H1 (cell line): ENCODE measurements around the gene NPTN. TPM values are rescaled to one million over a fixed set of nuclear protein-coding genes. Genes with fewer than 3 reads are reported as not detected.

ENCODE experiments used
- CTCF ChIA-PET: fragments of 300-600 bp; sonication (Branson Sonifier 250); formaldehyde crosslinking; loops from one replicate; lab custom pipeline; 2021; ENCODE audit not compliant: partially characterized antibody; lab: Charles Lee
- POLR2A ChIA-PET: fragments of 300-600 bp; sonication (Branson Sonifier 250); formaldehyde crosslinking; loops from one replicate; lab custom pipeline; 2021; ENCODE audit warnings: inconsistent platforms; ENCODE audit not compliant: partially characterized antibody; lab: Charles Lee
- DNase-seq, 2 experiments: peaks; one replicate each; pipeline versions ENCODE4 v3.0.0 to v3.0.0-alpha.2; 2010 to 2022; ENCODE audit warnings: low spot score in 2 of 2, low read depth in 1 of 2, mixed read lengths in 1 of 2
- FAIRE-seq: peaks from 2 replicates; lab custom pipeline; 2011; peaks lifted over from hg19 to GRCh38; lab: Jason Lieb, UNC
- H2AFZ ChIP-seq: 2 replicates; pipeline ENCODE4 v1.8.1; 2012; ENCODE audit warnings: low read length, inconsistent platforms
- H2AK5ac ChIP-seq: 2 replicates; pipeline ENCODE4 v1.6.1; 2013; ENCODE audit warnings: low read depth, low read length
- H2BK120ac ChIP-seq: replicated peaks from 2 replicates; pipeline ENCODE3; 2013; ENCODE audit warnings: low read depth, low read length, inconsistent platforms
- H2BK12ac ChIP-seq: 2 replicates; pipeline ENCODE4 v1.6.1; 2013; ENCODE audit warnings: low read depth, low read length
- H2BK15ac ChIP-seq: 2 replicates; pipeline ENCODE4 v1.6.1; 2013; ENCODE audit warnings: low read length
- H2BK20ac ChIP-seq: 2 replicates; pipeline ENCODE4 v1.6.1; 2013; ENCODE audit warnings: low read length
- H2BK5ac ChIP-seq: 2 replicates; pipeline ENCODE4 v1.6.1; 2013; ENCODE audit warnings: low read depth, low read length
- H3K14ac ChIP-seq: 2 replicates; pipeline ENCODE4 v1.6.1; 2013; ENCODE audit warnings: inconsistent platforms; ENCODE audit not compliant: insufficient read length
- H3K18ac ChIP-seq: 2 replicates; pipeline ENCODE4 v1.6.1; 2013; ENCODE audit warnings: low read length; ENCODE audit errors: extremely low read depth
- H3K23ac ChIP-seq: 2 replicates; pipeline ENCODE4 v1.6.1; 2013; ENCODE audit warnings: inconsistent platforms; ENCODE audit not compliant: insufficient read length
- H3K23me2 ChIP-seq: 2 replicates; pipeline ENCODE4 v1.6.1; 2013; ENCODE audit warnings: low read depth, low read length
- H3K27ac ChIP-seq: 2 replicates; pipeline ENCODE4 v1.6.1; 2011; ENCODE audit warnings: low read depth, low read length, inconsistent platforms
- H3K27me3 ChIP-seq, 4 experiments: replicated peaks in 1 of 4; 1 replicate in 1 of 4; 2 replicates in 3 of 4; pipeline versions ENCODE4 v1.6.1 to v1.8.1; 2011 to 2013; ENCODE audit warnings: low read length in 3 of 4, mild to moderate bottlenecking in 3 of 4, inconsistent platforms in 2 of 4, mixed read lengths in 2 of 4, moderate library complexity in 1 of 4; ENCODE audit not compliant: control insufficient read depth in 3 of 4, insufficient read depth in 3 of 4; ENCODE audit errors: extremely low read depth in 1 of 4
- H3K36me3 ChIP-seq, 4 experiments: 2 replicates each; pipeline versions ENCODE4 v1.6.1 to v1.8.1; 2011 to 2013; ENCODE audit warnings: mild to moderate bottlenecking in 4 of 4, low read length in 3 of 4, moderate library complexity in 2 of 4, control low read depth in 1 of 4, inconsistent platforms in 1 of 4; ENCODE audit not compliant: insufficient read depth in 4 of 4, control insufficient read depth in 2 of 4
- H3K4ac ChIP-seq: replicated peaks from 2 replicates; pipeline ENCODE3; 2013; ENCODE audit warnings: low read length, low read depth, mixed read lengths, inconsistent platforms; ENCODE audit not compliant: insufficient read length
- H3K4me1 ChIP-seq, 4 experiments: replicated peaks in 1 of 4; 1 replicate in 1 of 4; 2 replicates in 3 of 4; pipeline versions ENCODE4 v1.6.1 to v1.8.1; 2011 to 2013; ENCODE audit warnings: low read length in 3 of 4, inconsistent platforms in 2 of 4, mixed read lengths in 1 of 4; ENCODE audit not compliant: insufficient read depth in 4 of 4, control insufficient read depth in 3 of 4
- H3K4me2 ChIP-seq, 2 experiments: 2 replicates each; pipeline versions ENCODE4 v1.6.1 to v1.8.1; 2011 to 2013; ENCODE audit warnings: low read depth in 2 of 2, low read length in 2 of 2, control low read depth in 1 of 2, inconsistent platforms in 1 of 2, mild to moderate bottlenecking in 1 of 2; ENCODE audit not compliant: insufficient read depth in 1 of 2
- H3K4me3 ChIP-seq, 4 experiments: fragments of 200-600, 300-600 bp in 1 of 4; sonication (generic), shearing (Covaris generic), sonication (Bioruptor Twin) in 1 of 4; 2 replicates each; pipeline versions ENCODE4 v1.5.1 to v1.8.1; 2011 to 2016; ENCODE audit warnings: low read length in 4 of 4, low read depth in 3 of 4, control low read depth in 2 of 4, inconsistent platforms in 2 of 4, mild to moderate bottlenecking in 2 of 4, mixed read lengths in 1 of 4, moderate library complexity in 1 of 4; ENCODE audit not compliant: insufficient read depth in 2 of 4; ENCODE audit errors: extremely low read depth in 1 of 4
- H3K56ac ChIP-seq: replicated peaks from 2 replicates; pipeline ENCODE3; 2013; ENCODE audit warnings: low read depth, mild to moderate bottlenecking, mixed read lengths, low read length, inconsistent platforms; ENCODE audit not compliant: insufficient read length
- H3K79me1 ChIP-seq: 2 replicates; pipeline ENCODE4 v1.6.1; 2013; ENCODE audit warnings: low read depth, low read length, control low read depth
- H3K79me2 ChIP-seq, 2 experiments: 2 replicates each; pipeline versions ENCODE4 v1.6.1 to v1.8.1; 2012 to 2013; ENCODE audit warnings: low read length in 2 of 2, mild to moderate bottlenecking in 2 of 2, inconsistent platforms in 1 of 2; ENCODE audit not compliant: insufficient read depth in 2 of 2, control insufficient read depth in 1 of 2
- H3K9ac ChIP-seq, 4 experiments: replicated peaks in 1 of 4; 1 replicate in 1 of 4; 2 replicates in 3 of 4; pipeline versions ENCODE4 v1.6.1 to v1.8.1; 2011 to 2013; ENCODE audit warnings: low read depth in 3 of 4, low read length in 3 of 4, control low read depth in 2 of 4, mild to moderate bottlenecking in 2 of 4, moderate library complexity in 2 of 4, inconsistent platforms in 1 of 4; ENCODE audit errors: extremely low read depth in 1 of 4
- H3K9me3 ChIP-seq, 2 experiments: 2 replicates each; pipeline versions ENCODE4 v1.6.1 to v1.8.1; 2012 to 2013; ENCODE audit warnings: mild to moderate bottlenecking in 2 of 2, moderate library complexity in 2 of 2, control low read depth in 1 of 2, inconsistent platforms in 1 of 2, low read depth in 1 of 2, low read length in 1 of 2, mixed read lengths in 1 of 2; ENCODE audit not compliant: insufficient read depth in 2 of 2
- H4K20me1 ChIP-seq, 2 experiments: replicated peaks in 1 of 2; 2 replicates each; pipeline versions ENCODE3 to v1.8.1; 2011 to 2013; ENCODE audit warnings: inconsistent platforms in 2 of 2, low read length in 2 of 2, mild to moderate bottlenecking in 1 of 2; ENCODE audit not compliant: insufficient read depth in 2 of 2, control insufficient read depth in 1 of 2
- H4K5ac ChIP-seq: 2 replicates; pipeline ENCODE4 v1.6.1; 2013; ENCODE audit warnings: low read length, low read depth, mixed read lengths, inconsistent platforms; ENCODE audit not compliant: insufficient read length
- H4K8ac ChIP-seq: 2 replicates; pipeline ENCODE4 v1.8.0; 2013; ENCODE audit warnings: mild to moderate bottlenecking, moderate library complexity, low read length, inconsistent platforms; ENCODE audit not compliant: insufficient read depth; ENCODE audit errors: extremely low read depth
- H4K91ac ChIP-seq: replicated peaks from 2 replicates; pipeline ENCODE3; 2013; ENCODE audit warnings: low read length, mixed read lengths, inconsistent platforms; ENCODE audit not compliant: insufficient read length
- CHD2 ChIP-seq: IDR thresholded peaks from 2 replicates; pipeline ENCODE4 v1.6.1; 2012; ENCODE audit warnings: low read length, improper control_type of control experiment
- HDAC6 ChIP-seq: IDR thresholded peaks from one replicate; pipeline ENCODE4 v1.7.1; 2012; ENCODE audit warnings: low read depth, mild to moderate bottlenecking, inconsistent platforms, low read length, moderate library complexity
- TAF7 ChIP-seq: optimal IDR thresholded peaks from 2 replicates; pipeline ENCODE3; 2011; ENCODE audit warnings: low read depth, mild to moderate bottlenecking, inconsistent platforms, low read length, moderate library complexity, borderline replicate concordance
- WGBS, 2 experiments: shearing (Covaris generic) in 1 of 2; methylation state at CpG; one replicate each; pipeline versions ENCODE4 v1.1.6 to v1.1.7; 2013 to 2015; ENCODE audit warnings: low lambda C conversion rate in 2 of 2, mixed read lengths in 2 of 2, inconsistent platforms in 1 of 2, low coverage in 1 of 2, missing lambda C conversion rate in 1 of 2; ENCODE audit not compliant: insufficient replicate concordance in 2 of 2, insufficient coverage in 1 of 2, insufficient read length in 1 of 2; ENCODE audit errors: extremely low coverage in 1 of 2, missing lambda C conversion rate in 1 of 2; 5-methylcytosine and 5-hydroxymethylcytosine counted together
- polyA plus RNA-seq, 7 experiments: library from polyadenylated mRNA; depleted of rRNA in 3 of 7; stranded (reverse) in 5 of 7; unstranded in 2 of 7; fragments of >200 nt in 5 of 7; fragments of 200-250 nt in 2 of 7; gene quantifications; 1 replicate in 5 of 7; 2 replicates in 1 of 7; 4 replicates in 1 of 7; pipeline versions ENCODE4 v1.2.1 to v1.2.3, GENCODE V29; 2011 to 2013; ENCODE audit warnings: missing spikeins in 2 of 7, mixed read lengths in 2 of 7
- total RNA-seq: library from RNA; stranded (reverse); fragmentation: NEBNext Ultra II Directional; extraction: Animal tissue kit (Norgen Biotek cat#: 25700); gene quantifications from 2 replicates; pipeline ENCODE4 v1.2.1, GENCODE V29; 2021
- TF ChIP-seq, protein P1 (sequence below): IDR thresholded peaks from 2 replicates; pipeline ENCODE4 v1.6.1; 2012; ENCODE audit warnings: low read length, inconsistent platforms
- TF ChIP-seq, protein P2 (sequence below): IDR thresholded peaks from 2 replicates; pipeline ENCODE4 v1.6.1; 2012; ENCODE audit warnings: inconsistent platforms

Gene NPTN
- total and polyA plus RNA-seq, 2 of the 8 experiments (the other 6 are each of a cell fraction or from before 2014, with no cell fraction given) = 67.0 to 113 TPM

DNA sequence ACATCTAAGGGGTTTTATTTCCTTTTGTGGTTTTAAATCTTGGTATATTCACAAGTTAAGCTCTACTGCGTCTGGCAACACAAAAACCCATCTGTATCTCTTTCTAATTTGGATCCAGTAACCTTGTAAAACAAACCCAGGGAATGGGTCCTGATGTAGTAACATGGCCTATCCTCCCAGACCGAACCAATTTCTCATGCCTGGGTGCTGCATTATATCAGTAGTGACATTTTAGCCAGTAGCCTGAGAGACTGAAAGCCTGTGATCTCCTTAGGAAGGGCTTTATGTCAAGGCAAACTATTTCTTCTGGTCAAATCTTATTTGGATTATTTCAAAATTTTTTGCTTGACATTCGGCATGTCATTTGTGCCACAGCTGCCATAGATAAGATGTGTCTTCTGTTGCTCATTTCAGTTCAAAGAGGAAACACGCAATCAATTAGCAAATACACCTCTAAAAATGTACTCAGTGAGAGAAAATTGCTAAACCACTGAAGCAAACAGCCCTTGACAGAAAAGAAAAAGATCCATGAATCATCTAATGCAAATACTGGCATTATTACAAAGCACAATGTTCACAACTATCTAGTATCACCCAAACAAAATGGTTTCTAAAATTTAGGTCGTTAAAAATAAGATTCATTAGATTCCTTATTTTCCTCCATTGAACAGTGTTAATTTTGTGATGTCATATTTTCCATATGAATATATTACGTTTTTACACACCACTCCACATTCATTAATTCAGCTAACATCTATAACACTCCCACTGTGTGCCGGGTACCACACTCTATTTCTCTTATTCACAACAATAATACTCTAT, 4.0 kb downstream of the NPTN start:
- DNase-seq (no peak), FAIRE-seq (no peak)
- Histone ChIP-seq H4K20me1 (peaks cover 8 to 9% of the 10 kb centered on the region in 2 experiments), H3K79me1 (no peaks in the 10 kb centered on the region), H2AK5ac (no peak overlapping the region), H3K79me2 (peaks cover 20 to 86% of the 10 kb centered on the region in 2 experiments), H4K5ac (no peak overlapping the region), H2AFZ (no peak overlapping the region), H3K27ac (no peak overlapping the region), H3K4me3 (no peak overlapping the region), H4K91ac (no peak overlapping the region), H3K14ac (no peak overlapping the region), H2BK12ac (no peak overlapping the region), H3K9me3 (no peaks in the 10 kb centered on the region), H3K27me3 (no peaks in the 10 kb centered on the region), H3K23me2 (peaks cover 8% of the 10 kb centered on the region; the same call in 1 of the 2 replicates), H3K56ac (no peak overlapping the region), H4K8ac (no peak overlapping the region), H2BK120ac (no peak overlapping the region), H2BK5ac (no peak overlapping the region), H2BK20ac (no peak overlapping the region), H3K23ac (no peak overlapping the region), H3K4me1 (peaks cover 0 to 16% (median 7%) of the 10 kb centered on the region in 4 experiments; a peak in 4 of 7 replicates), H3K4ac (no peak overlapping the region)
- ChIA-PET POLR2A (interaction anchor here (8.5 kb wide), 1 partner anchor 10 kb away, joined by 115 read pairs; no protein-coding TSS in a partner anchor), CTCF (interaction anchor here (0.7 to 19.3 kb wide), 3 partner anchors 10 to 1666 kb away, joined by 3 to 448 read pairs (median 119); no protein-coding TSS in a partner anchor)
- TF ChIP-seq, protein P1, sequence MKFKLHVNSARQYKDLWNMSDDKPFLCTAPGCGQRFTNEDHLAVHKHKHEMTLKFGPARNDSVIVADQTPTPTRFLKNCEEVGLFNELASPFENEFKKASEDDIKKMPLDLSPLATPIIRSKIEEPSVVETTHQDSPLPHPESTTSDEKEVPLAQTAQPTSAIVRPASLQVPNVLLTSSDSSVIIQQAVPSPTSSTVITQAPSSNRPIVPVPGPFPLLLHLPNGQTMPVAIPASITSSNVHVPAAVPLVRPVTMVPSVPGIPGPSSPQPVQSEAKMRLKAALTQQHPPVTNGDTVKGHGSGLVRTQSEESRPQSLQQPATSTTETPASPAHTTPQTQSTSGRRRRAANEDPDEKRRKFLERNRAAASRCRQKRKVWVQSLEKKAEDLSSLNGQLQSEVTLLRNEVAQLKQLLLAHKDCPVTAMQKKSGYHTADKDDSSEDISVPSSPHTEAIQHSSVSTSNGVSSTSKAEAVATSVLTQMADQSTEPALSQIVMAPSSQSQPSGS = no peak
- TF ChIP-seq, protein P2, sequence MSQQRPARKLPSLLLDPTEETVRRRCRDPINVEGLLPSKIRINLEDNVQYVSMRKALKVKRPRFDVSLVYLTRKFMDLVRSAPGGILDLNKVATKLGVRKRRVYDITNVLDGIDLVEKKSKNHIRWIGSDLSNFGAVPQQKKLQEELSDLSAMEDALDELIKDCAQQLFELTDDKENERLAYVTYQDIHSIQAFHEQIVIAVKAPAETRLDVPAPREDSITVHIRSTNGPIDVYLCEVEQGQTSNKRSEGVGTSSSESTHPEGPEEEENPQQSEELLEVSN = no peak
- TF ChIP-seq HDAC6 (no peak), TAF7 (no peak), CHD2 (no peak)
- TF ChIP-seq, all 59 proteins: peak for 0
- no peaks in the 10 kb centered on the region for H3K36me3 ChIP-seq
- no peak overlapping the region; a peak in 1 of 4 replicates for H3K4me2 ChIP-seq
- no peak overlapping the region for H3K18ac ChIP-seq
- WGBS, 2 experiments = 80% methylated on average over 7 of the region's 7 CpGs; no CpG with 5 or more reads in 1 of the 2 experiments
- H2BK15ac ChIP-seq = no peak overlapping the region
- peak overlapping the region in 1 of 4 experiments; percentile 34; a peak in 1 of 7 replicates for H3K9ac ChIP-seq
